Trophoblast cell (in vitro differentiated cells and primary cell): ENCODE measurements around the gene DNAH2.

Experiments used
- DNase-seq, 2 donors: peaks; one replicate each; pipeline ENCODE4 v3.0.0-alpha.2; 2016
- H2AFZ ChIP-seq: 2 replicates; pipeline ENCODE4 v1.6.1; 2013; ENCODE audit warnings: low read length, moderate library complexity, mild to moderate bottlenecking; ENCODE audit not compliant: insufficient read depth, poor library complexity
- H2AK5ac ChIP-seq: 2 replicates; pipeline ENCODE4 v1.6.1; 2013; ENCODE audit warnings: mild to moderate bottlenecking, low read length
- H2BK120ac ChIP-seq: 2 replicates; pipeline ENCODE4 v1.6.1; 2013; ENCODE audit warnings: low read length, mild to moderate bottlenecking, moderate library complexity; ENCODE audit not compliant: insufficient read depth, poor library complexity
- H2BK12ac ChIP-seq: 2 replicates; pipeline ENCODE4 v1.6.1; 2013; ENCODE audit warnings: mild to moderate bottlenecking, low read length, moderate library complexity
- H2BK5ac ChIP-seq: 2 replicates; pipeline ENCODE4 v1.6.1; 2013; ENCODE audit warnings: low read length, low read depth, moderate library complexity, mild to moderate bottlenecking; ENCODE audit not compliant: poor library complexity
- H3K14ac ChIP-seq: 2 replicates; pipeline ENCODE4 v1.6.1; 2013; ENCODE audit warnings: mild to moderate bottlenecking, low read length
- H3K18ac ChIP-seq: 2 replicates; pipeline ENCODE4 v1.6.1; 2013; ENCODE audit warnings: mild to moderate bottlenecking, low read length
- H3K23ac ChIP-seq: 2 replicates; pipeline ENCODE4 v1.6.1; 2013; ENCODE audit warnings: low read length
- H3K27ac ChIP-seq: 2 replicates; pipeline ENCODE4 v1.5.1; 2013; ENCODE audit warnings: low read depth, mild to moderate bottlenecking, inconsistent platforms, low read length, moderate library complexity
- H3K27me3 ChIP-seq: 2 replicates; pipeline ENCODE4 v1.6.1; 2013; ENCODE audit warnings: inconsistent platforms, mild to moderate bottlenecking, low read length, moderate library complexity; ENCODE audit not compliant: insufficient read depth
- H3K36me3 ChIP-seq, 2 experiments: 1 replicate in 1 of 2; 2 replicates in 1 of 2; pipeline ENCODE4 v1.6.1; 2013; ENCODE audit warnings: low read length in 2 of 2, mild to moderate bottlenecking in 2 of 2, moderate library complexity in 1 of 2; ENCODE audit not compliant: insufficient read depth in 2 of 2, control insufficient read depth in 1 of 2
- H3K4ac ChIP-seq: 2 replicates; pipeline ENCODE4 v1.6.1; 2013; ENCODE audit warnings: low read depth, mild to moderate bottlenecking, low read length, moderate library complexity
- H3K4me1 ChIP-seq, 2 experiments: 1 replicate in 1 of 2; 2 replicates in 1 of 2; pipeline ENCODE4 v1.6.1; 2013; ENCODE audit warnings: low read length in 2 of 2, mild to moderate bottlenecking in 2 of 2, moderate library complexity in 1 of 2; ENCODE audit not compliant: insufficient read depth in 2 of 2, control insufficient read depth in 1 of 2
- H3K4me2 ChIP-seq: 2 replicates; pipeline ENCODE4 v1.6.1; 2013; ENCODE audit warnings: inconsistent platforms, mild to moderate bottlenecking, low read length, moderate library complexity
- H3K4me3 ChIP-seq: 2 replicates; pipeline ENCODE4 v1.5.1; 2013; ENCODE audit warnings: mild to moderate bottlenecking, low read depth, low read length, inconsistent platforms
- H3K79me1 ChIP-seq: one replicate; pipeline ENCODE4 v1.6.1; 2013; ENCODE audit warnings: low read length
- H3K79me2 ChIP-seq: 2 replicates; pipeline ENCODE4 v1.6.1; 2013; ENCODE audit warnings: low read length, mild to moderate bottlenecking; ENCODE audit not compliant: control insufficient read depth, insufficient read depth, poor library complexity
- H3K9ac ChIP-seq: 2 replicates; pipeline ENCODE4 v1.6.1; 2013; ENCODE audit warnings: mild to moderate bottlenecking, low read length
- H3K9me3 ChIP-seq: 2 replicates; pipeline ENCODE4 v1.6.1; 2013; ENCODE audit warnings: low read depth, mild to moderate bottlenecking, control low read depth, inconsistent platforms, low read length; ENCODE audit not compliant: insufficient read depth
- H4K12ac ChIP-seq: 2 replicates; pipeline ENCODE4 v1.6.1; 2013; ENCODE audit warnings: low read depth, mild to moderate bottlenecking, low read length, moderate library complexity
- H4K8ac ChIP-seq: 2 replicates; pipeline ENCODE4 v1.6.1; 2013; ENCODE audit warnings: low read depth, mild to moderate bottlenecking, low read length, moderate library complexity
- H4K91ac ChIP-seq: one replicate; pipeline ENCODE4 v1.6.1; 2013; ENCODE audit warnings: low read depth, mild to moderate bottlenecking, low read length, moderate library complexity
- WGBS: extraction: QIAGEN DNeasy Blood & Tissue Kit; methylation state at CpG from one replicate; pipeline ENCODE4 v1.1.7; 2013; ENCODE audit warnings: missing lambda C conversion rate; ENCODE audit not compliant: insufficient read length, insufficient coverage; ENCODE audit errors: extremely low coverage; 5-methylcytosine and 5-hydroxymethylcytosine counted together

DNAH2 gene

DNA sequence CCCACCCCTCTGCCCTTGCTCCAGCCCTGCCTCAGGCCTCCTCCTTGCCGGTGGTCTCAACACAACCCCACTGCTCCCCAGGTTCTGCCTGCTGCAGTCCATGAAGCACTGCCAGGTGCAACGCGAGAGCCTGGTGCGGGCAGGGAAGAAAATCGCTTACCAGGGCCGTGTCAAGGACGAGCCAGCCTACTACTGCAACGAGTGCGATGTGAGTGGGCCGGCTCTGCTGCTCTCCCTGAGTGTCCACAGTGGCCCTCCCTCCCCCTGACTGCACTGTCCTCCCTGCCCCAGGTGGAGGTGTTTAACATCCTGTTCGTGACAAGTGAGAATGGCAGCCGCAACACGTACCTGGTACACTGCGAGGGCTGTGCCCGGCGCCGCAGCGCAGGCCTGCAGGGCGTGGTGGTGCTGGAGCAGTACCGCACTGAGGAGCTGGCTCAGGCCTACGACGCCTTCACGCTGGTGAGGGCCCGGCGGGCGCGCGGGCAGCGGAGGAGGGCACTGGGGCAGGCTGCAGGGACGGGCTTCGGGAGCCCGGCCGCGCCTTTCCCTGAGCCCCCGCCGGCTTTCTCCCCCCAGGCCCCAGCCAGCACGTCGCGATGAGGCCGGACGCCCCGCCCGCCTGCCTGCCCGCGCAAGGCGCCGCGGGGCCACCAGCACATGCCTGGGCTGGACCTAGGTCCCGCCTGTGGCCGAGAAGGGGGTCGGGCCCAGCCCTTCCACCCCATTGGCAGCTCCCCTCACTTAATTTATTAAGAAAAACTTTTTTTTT is 135.6 kb downstream of the DNAH2 start:
- peaks cover 16 to 31% of the 10 kb centered on the region in 2 experiments for H3K4me1 ChIP-seq
- no peak overlapping the region for H2AK5ac ChIP-seq
- H3K23ac ChIP-seq: no peak overlapping the region
- no peak overlapping the region for H4K12ac ChIP-seq
- peaks cover 4% of the 10 kb centered on the region for H3K9me3 ChIP-seq
- H4K8ac ChIP-seq: no peak overlapping the region
- H3K36me3 ChIP-seq: peaks cover 57 to 63% of the 10 kb centered on the region in 2 experiments
- peaks cover 19% of the 10 kb centered on the region for H3K79me1 ChIP-seq
- H2BK120ac ChIP-seq: no peak overlapping the region
- H2AFZ ChIP-seq: no peak overlapping the region
- no peak overlapping the region for H2BK5ac ChIP-seq
- H3K4me2 ChIP-seq: no peak overlapping the region
- H3K4me3 ChIP-seq: no peak overlapping the region
- peaks cover 2% of the 10 kb centered on the region for H3K79me2 ChIP-seq
- no peak overlapping the region for H3K9ac ChIP-seq
- no peak overlapping the region for H2BK12ac ChIP-seq
- no peaks in the 10 kb centered on the region for H3K27me3 ChIP-seq
- WGBS: no CpG with 5 or more reads among the region's 51 CpGs
- DNase-seq: no peak
- no peak overlapping the region for H3K27ac ChIP-seq
- H4K91ac ChIP-seq: no peak overlapping the region
- no peak overlapping the region for H3K14ac ChIP-seq
- peak overlapping the region; percentile 39 for H3K18ac ChIP-seq
- no peak overlapping the region for H3K4ac ChIP-seq

DNA sequence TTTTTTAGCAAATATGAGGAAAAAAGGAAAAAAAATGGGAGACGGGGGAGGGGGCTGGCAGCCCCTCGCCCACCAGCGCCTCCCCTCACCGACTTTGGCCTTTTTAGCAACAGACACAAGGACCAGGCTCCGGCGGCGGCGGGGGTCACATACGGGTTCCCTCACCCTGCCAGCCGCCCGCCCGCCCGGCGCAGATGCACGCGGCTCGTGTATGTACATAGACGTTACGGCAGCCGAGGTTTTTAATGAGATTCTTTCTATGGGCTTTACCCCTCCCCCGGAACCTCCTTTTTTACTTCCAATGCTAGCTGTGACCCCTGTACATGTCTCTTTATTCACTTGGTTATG is 136.1 kb downstream of the DNAH2 start:
- no peak overlapping the region for H3K23ac ChIP-seq
- peaks cover 2% of the 10 kb centered on the region for H3K79me2 ChIP-seq
- H3K9ac ChIP-seq: no peak overlapping the region
- no CpG with 5 or more reads among the region's 21 CpGs for WGBS
- H2AFZ ChIP-seq: no peak overlapping the region
- peaks cover 51 to 58% of the 10 kb centered on the region in 2 experiments for H3K36me3 ChIP-seq
- H2AK5ac ChIP-seq: no peak overlapping the region
- H4K12ac ChIP-seq: no peak overlapping the region
- H2BK120ac ChIP-seq: no peak overlapping the region
- H3K4me2 ChIP-seq: no peak overlapping the region
- H2BK12ac ChIP-seq: no peak overlapping the region
- no peak overlapping the region for H3K18ac ChIP-seq
- H3K9me3 ChIP-seq: peaks cover 4% of the 10 kb centered on the region
- peaks cover 19% of the 10 kb centered on the region for H3K79me1 ChIP-seq
- H3K4me1 ChIP-seq: peaks cover 18 to 36% of the 10 kb centered on the region in 2 experiments
- H3K4me3 ChIP-seq: no peak overlapping the region
- no peak overlapping the region for H2BK5ac ChIP-seq
- no peak overlapping the region for H3K14ac ChIP-seq
- no peak for DNase-seq
- no peak overlapping the region for H4K8ac ChIP-seq
- H3K27me3 ChIP-seq: no peaks in the 10 kb centered on the region
- no peak overlapping the region for H3K4ac ChIP-seq
- H4K91ac ChIP-seq: no peak overlapping the region
- no peak overlapping the region for H3K27ac ChIP-seq

DNA sequence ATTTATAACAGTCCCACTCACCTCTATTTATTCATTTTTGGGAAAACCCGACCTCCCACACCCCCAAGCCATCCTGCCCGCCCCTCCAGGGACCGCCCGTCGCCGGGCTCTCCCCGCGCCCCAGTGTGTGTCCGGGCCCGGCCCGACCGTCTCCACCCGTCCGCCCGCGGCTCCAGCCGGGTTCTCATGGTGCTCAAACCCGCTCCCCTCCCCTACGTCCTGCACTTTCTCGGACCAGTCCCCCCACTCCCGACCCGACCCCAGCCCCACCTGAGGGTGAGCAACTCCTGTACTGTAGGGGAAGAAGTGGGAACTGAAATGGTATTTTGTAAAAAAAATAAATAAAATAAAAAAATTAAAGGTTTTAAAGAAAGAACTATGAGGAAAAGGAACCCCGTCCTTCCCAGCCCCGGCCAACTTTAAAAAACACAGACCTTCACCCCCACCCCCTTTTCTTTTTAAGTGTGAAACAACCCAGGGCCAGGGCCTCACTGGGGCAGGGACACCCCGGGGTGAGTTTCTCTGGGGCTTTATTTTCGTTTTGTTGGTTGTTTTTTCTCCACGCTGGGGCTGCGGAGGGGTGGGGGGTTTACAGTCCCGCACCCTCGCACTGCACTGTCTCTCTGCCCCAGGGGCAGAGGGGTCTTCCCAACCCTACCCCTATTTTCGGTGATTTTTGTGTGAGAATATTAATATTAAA is 136.7 kb downstream of the DNAH2 start:
- WGBS: no CpG with 5 or more reads among the region's 31 CpGs
- H4K91ac ChIP-seq: no peak overlapping the region

DNA sequence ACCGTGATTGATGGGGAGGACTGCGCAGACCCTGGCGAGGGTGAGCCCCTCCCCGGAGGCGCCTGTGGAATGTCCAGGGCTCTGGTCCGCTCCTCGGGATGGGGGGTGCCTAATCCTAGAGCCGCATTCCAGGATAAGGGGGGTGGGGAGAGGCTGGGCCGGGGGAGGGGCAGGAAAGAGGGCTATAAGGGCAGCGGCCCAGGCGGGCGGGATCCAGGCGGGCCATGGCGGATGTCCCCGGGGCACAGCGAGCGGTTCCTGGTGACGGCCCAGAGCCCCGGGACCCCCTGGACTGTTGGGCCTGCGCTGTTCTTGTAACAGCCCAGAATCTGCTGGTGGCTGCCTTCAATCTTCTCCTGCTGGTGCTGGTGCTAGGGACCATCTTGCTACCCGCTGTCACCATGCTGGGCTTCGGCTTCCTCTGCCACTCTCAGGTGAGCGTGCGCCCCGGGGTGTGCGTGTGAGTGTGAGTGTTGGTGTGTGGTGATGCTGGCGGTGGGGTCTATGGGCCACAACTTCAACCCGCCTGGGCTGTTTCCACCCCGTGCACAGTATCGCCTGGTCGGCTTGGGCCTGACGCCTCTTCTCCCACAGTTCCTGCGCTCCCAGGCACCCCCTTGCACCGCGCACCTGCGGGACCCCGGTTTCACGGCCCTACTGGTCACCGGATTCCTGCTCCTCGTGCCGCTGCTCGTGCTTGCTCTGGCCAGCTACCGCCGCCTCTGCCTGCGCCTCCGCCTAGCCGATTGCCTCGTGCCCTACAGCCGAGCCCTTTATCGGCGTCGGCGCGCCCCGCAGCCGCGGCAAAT is 137.5 kb downstream of the DNAH2 start, which contains the start of gene TMEM88:
Gene TMEM88, plus strand, starts transcription at position 216 of the 809 bp plus-strand sequence. Its CDS starts 9 bp downstream, at position 225.
- no CpG with 5 or more reads among the region's 57 CpGs for WGBS
- peak within 1 kb of the TSS; percentile 65 for H3K4me3 ChIP-seq
- H2BK5ac ChIP-seq: no peak within 1 kb of the TSS
- no peak for DNase-seq
- no peak within 1 kb of the TSS for H2AK5ac ChIP-seq
- peak within 1 kb of the TSS; percentile 6 for H3K18ac ChIP-seq
- H4K91ac ChIP-seq: no peak within 1 kb of the TSS
- no peak within 1 kb of the TSS for H3K23ac ChIP-seq
- peak within 1 kb of the TSS; percentile 8 for H3K27ac ChIP-seq
- H3K14ac ChIP-seq: peak within 1 kb of the TSS; percentile 13
- no peaks in the 10 kb centered on the region for H3K27me3 ChIP-seq
- H4K8ac ChIP-seq: no peak within 1 kb of the TSS
- peaks cover 18 to 37% of the 10 kb centered on the region in 2 experiments for H3K4me1 ChIP-seq
- H3K9ac ChIP-seq: peak within 1 kb of the TSS; percentile 18
- peaks cover 44% of the 10 kb centered on the region in 2 experiments for H3K36me3 ChIP-seq
- H3K79me1 ChIP-seq: peaks cover 19% of the 10 kb centered on the region
- no peak within 1 kb of the TSS for H3K4ac ChIP-seq
- H2AFZ ChIP-seq: no peak within 1 kb of the TSS
- H2BK120ac ChIP-seq: no peak within 1 kb of the TSS
- H2BK12ac ChIP-seq: no peak within 1 kb of the TSS
- H3K9me3 ChIP-seq: peaks cover 4% of the 10 kb centered on the region
- peaks cover 2% of the 10 kb centered on the region for H3K79me2 ChIP-seq
- peak within 1 kb of the TSS; percentile 78 for H3K4me2 ChIP-seq
- peak within 1 kb of the TSS; percentile 38 for H4K12ac ChIP-seq

More for the DNA sequence above, 136.7 kb downstream of the DNAH2 start:
- DNase-seq: no peak
- Histone ChIP-seq H3K4ac (no peak overlapping the region), H3K27ac (no peak overlapping the region), H2BK120ac (no peak overlapping the region), H3K79me2 (peaks cover 2% of the 10 kb centered on the region), H3K27me3 (no peaks in the 10 kb centered on the region), H2AFZ (no peak overlapping the region), H2AK5ac (no peak overlapping the region), H3K4me3 (no peak overlapping the region), H4K8ac (no peak overlapping the region), H3K36me3 (peaks cover 48 to 52% of the 10 kb centered on the region in 2 experiments), H3K4me1 (peaks cover 18 to 37% of the 10 kb centered on the region in 2 experiments), H2BK12ac (no peak overlapping the region), H3K79me1 (peaks cover 19% of the 10 kb centered on the region), H4K12ac (no peak overlapping the region), H3K4me2 (peak overlapping the region; percentile 48), H3K9ac (no peak overlapping the region), H3K14ac (no peak overlapping the region), H3K23ac (no peak overlapping the region), H3K9me3 (peaks cover 4% of the 10 kb centered on the region), H3K18ac (no peak overlapping the region), H2BK5ac (no peak overlapping the region)
